Esophagus muscularis mucosa (tissue), 4 donors: Measurements from ENCODE around the gene UBAP2L. TPM values are rescaled to one million over a fixed set of nuclear protein-coding genes. Genes with fewer than 3 reads are reported as not detected.

Experiments used
- DNase-seq: peaks from one replicate; pipeline ENCODE4 v3.0.0-alpha.2; 2017; ENCODE audit errors: extremely low spot score
- H3K27ac ChIP-seq, 4 donors: fragments of 200-600 bp; sonication (generic); replicated peaks in 1 of 4; 1 replicate in 3 of 4; 2 replicates in 1 of 4; pipeline ENCODE4 v1.5.1; 2016 to 2019; ENCODE audit warnings: mild to moderate bottlenecking in 1 of 4
- H3K27me3 ChIP-seq, 4 donors: fragments of 200-600 bp; sonication (generic); one replicate each; pipeline versions ENCODE4 v1.5.1 to v1.6.0; 2016 to 2019
- H3K36me3 ChIP-seq, 4 donors: fragments of 200-600 bp; sonication (generic); one replicate each; pipeline ENCODE4 v1.5.1; 2016 to 2019
- H3K4me1 ChIP-seq, 4 donors: fragments of 200-600 bp; sonication (generic); one replicate each; pipeline ENCODE4 v1.5.1; 2016 to 2019
- H3K4me3 ChIP-seq, 4 donors: fragments of 200-600 bp; sonication (generic); 1 replicate in 2 of 4; 2 replicates in 2 of 4; pipeline ENCODE4 v1.5.1; 2016 to 2019; ENCODE audit warnings: mild to moderate bottlenecking in 4 of 4, moderate library complexity in 1 of 4
- H3K9me3 ChIP-seq, 4 donors: fragments of 200-600 bp; sonication (generic); 1 replicate in 3 of 4; 2 replicates in 1 of 4; pipeline ENCODE4 v1.5.1; 2016 to 2019
- EP300 ChIP-seq: sonication (generic); formaldehyde crosslinking; IDR thresholded peaks from one replicate; pipeline ENCODE4 v1.6.1; 2017; ENCODE audit warnings: antibody characterized with exemption
- POLR2A ChIP-seq: fragments of 450-650 bp; IDR thresholded peaks from one replicate; pipeline ENCODE4 v1.6.1; 2017; ENCODE audit warnings: antibody characterized with exemption, moderate library complexity, mild to moderate bottlenecking, low read depth
- POLR2AphosphoS5 ChIP-seq, 2 donors: sonication (generic); formaldehyde crosslinking; IDR thresholded peaks; one replicate each; pipeline ENCODE4 v1.6.1; 2017; ENCODE audit warnings: antibody characterized with exemption in 2 of 2
- WGBS: methylation state at CpG from one replicate; pipeline ENCODE4 v1.1.5; 2018; 5-methylcytosine and 5-hydroxymethylcytosine counted together
- intact Hi-C: fragments of 100-400 bp; cut with DNase I; formaldehyde crosslinking; loops from one replicate; pipeline ENCODE4 v1.15.1; 2023
- total RNA-seq, 4 donors: library from RNA; depleted of rRNA; stranded (reverse); fragments of >200 nt; gene quantifications; one replicate each; pipeline versions ENCODE4 v1.1.0 to v1.2.1, GENCODE V29; 2016
- TF ChIP-seq, protein P1 (sequence below), 3 experiments: fragments of 200-600 bp in 2 of 3; fragments of 450-650 bp in 1 of 3; sonication (generic) in 2 of 3; IDR thresholded peaks; one replicate each; pipeline ENCODE4 v1.5.1; 2017 to 2019; ENCODE audit warnings: antibody characterized with exemption in 3 of 3, mild to moderate bottlenecking in 2 of 3, moderate library complexity in 1 of 3

The UBAP2L gene
- total RNA-seq, 4 donors from 2014 or later: 53.6 to 79.7 (median 63.4) TPM

DNA sequence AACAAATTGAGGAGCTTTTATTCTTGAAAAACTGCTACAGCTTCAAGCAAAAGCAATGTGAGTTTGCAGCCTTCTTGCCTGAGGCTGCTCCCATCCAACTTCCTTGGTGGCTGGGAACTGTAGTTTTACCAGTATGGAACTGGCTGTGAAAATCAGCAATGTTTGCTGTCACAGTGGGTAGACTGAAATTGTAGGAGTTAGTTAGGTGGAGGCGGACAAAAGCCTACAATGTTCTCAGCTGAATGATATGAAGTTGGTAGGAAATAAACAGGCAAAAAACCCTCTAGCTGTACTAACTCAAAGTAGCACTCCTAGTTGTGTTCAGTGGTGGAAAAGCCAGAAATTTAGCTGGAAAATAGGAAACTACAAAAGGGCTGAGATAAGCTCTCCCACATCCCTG lies 70.2 kb downstream of the UBAP2L start:
- intact Hi-C loops: no loop called here
- H3K4me3 ChIP-seq: no peak overlapping the region
- H3K9me3 ChIP-seq: peaks cover 0 to 23% (median 16%) of the 10 kb centered on the region in 4 donors
- H3K36me3 ChIP-seq: no peaks in the 10 kb centered on the region
- 92% methylated on average over 1 of the region's 1 CpG for WGBS
- H3K4me1 ChIP-seq: no peaks in the 10 kb centered on the region
- no peak overlapping the region for H3K27ac ChIP-seq
- no peaks in the 10 kb centered on the region for H3K27me3 ChIP-seq
- no peak for DNase-seq
- TF ChIP-seq EP300: no peak
- TF ChIP-seq, protein P1, sequence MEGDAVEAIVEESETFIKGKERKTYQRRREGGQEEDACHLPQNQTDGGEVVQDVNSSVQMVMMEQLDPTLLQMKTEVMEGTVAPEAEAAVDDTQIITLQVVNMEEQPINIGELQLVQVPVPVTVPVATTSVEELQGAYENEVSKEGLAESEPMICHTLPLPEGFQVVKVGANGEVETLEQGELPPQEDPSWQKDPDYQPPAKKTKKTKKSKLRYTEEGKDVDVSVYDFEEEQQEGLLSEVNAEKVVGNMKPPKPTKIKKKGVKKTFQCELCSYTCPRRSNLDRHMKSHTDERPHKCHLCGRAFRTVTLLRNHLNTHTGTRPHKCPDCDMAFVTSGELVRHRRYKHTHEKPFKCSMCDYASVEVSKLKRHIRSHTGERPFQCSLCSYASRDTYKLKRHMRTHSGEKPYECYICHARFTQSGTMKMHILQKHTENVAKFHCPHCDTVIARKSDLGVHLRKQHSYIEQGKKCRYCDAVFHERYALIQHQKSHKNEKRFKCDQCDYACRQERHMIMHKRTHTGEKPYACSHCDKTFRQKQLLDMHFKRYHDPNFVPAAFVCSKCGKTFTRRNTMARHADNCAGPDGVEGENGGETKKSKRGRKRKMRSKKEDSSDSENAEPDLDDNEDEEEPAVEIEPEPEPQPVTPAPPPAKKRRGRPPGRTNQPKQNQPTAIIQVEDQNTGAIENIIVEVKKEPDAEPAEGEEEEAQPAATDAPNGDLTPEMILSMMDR (IDR thresholded peaks at IDR 0.05): no peak
- no peak for TF ChIP-seq POLR2A
- no peak for TF ChIP-seq POLR2AphosphoS5 (IDR thresholded peaks at IDR 0.05)

DNA sequence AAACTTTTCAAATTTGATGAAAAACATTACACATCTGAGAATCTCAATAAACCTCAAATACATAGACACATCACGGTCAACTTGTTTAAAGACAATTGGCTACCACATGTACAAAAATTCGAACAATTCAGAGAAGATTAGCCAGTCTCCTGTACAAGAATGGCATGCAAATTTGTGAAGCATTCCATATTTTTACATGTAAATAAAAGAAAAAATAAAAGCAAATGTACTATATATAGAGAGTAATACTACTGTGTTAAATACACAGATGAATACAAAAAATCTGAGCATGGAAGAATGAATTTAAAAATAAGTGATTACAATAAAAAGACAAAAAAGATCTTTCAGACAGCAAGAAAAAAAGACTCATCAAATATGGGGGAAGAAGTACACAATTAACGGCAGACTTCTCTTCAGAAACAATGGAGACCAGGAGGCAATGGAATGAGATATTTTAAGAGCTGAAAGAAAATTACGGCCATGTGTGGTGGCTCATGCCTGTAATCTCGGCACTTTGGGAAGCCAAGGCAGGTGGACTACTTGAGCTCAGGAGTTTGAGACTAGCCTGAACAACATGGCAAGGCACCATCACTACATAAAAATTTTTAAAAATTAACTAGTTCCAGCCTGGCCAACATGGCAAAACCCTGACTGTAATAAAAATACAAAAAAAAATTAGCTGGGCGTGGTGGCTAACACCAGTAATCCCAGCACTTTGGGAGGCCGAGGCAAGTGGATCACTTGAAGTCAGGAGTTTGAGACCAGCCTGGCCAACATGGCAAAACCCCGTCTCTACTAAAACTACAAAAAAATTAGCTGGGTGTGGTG lies 74.9 kb downstream of the UBAP2L start:
- H3K9me3 ChIP-seq: peaks cover 0 to 35% (median 22%) of the 10 kb centered on the region in 4 donors
- 78% methylated on average over 8 of the region's 8 CpGs for WGBS
- H3K27me3 ChIP-seq: no peaks in the 10 kb centered on the region
- TF ChIP-seq EP300 (no peak), POLR2A (no peak), POLR2AphosphoS5 (IDR thresholded peaks at IDR 0.05) (no peak)
- TF ChIP-seq, protein P1 (IDR thresholded peaks at IDR 0.05): no peak
- no peaks in the 10 kb centered on the region for H3K4me1 ChIP-seq
- intact Hi-C loops: no loop called here
- no peak for DNase-seq
- no peak overlapping the region for H3K27ac ChIP-seq
- H3K4me3 ChIP-seq: no peak overlapping the region
- no peaks in the 10 kb centered on the region for H3K36me3 ChIP-seq

DNA sequence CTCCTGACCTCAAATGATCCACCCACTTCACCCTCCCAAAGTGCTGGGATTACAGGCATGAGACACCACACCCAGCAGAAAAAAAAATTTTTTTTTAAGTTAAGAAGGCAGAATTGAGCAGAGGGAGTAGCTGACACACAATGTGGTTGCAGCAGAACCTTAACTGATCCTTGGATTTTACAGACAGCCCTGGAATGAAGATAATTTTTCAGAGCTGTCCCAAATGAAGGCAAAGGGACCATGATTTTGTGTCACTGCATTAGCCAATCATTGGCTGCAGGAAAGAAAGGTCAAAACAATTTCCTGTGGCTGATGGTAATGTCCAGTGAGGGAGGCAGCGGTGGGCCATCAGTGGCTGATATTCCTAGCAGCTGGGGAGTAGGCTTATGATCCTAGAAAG lies 80.8 kb downstream of the UBAP2L start:
- Histone ChIP-seq H3K36me3 (no peaks in the 10 kb centered on the region), H3K9me3 (peaks cover 0 to 5% (median under 1%) of the 10 kb centered on the region in 4 donors), H3K27ac (no peak overlapping the region), H3K4me3 (no peak overlapping the region), H3K27me3 (no peaks in the 10 kb centered on the region), H3K4me1 (no peaks in the 10 kb centered on the region)
- TF ChIP-seq EP300: no peak
- TF ChIP-seq POLR2A: no peak
- TF ChIP-seq POLR2AphosphoS5 (IDR thresholded peaks at IDR 0.05): no peak
- TF ChIP-seq, protein P1 (IDR thresholded peaks at IDR 0.05): no peak
- no peak for DNase-seq
- intact Hi-C loops: no loop called here
- 80% methylated on average over 1 of the region's 1 CpG for WGBS

DNA sequence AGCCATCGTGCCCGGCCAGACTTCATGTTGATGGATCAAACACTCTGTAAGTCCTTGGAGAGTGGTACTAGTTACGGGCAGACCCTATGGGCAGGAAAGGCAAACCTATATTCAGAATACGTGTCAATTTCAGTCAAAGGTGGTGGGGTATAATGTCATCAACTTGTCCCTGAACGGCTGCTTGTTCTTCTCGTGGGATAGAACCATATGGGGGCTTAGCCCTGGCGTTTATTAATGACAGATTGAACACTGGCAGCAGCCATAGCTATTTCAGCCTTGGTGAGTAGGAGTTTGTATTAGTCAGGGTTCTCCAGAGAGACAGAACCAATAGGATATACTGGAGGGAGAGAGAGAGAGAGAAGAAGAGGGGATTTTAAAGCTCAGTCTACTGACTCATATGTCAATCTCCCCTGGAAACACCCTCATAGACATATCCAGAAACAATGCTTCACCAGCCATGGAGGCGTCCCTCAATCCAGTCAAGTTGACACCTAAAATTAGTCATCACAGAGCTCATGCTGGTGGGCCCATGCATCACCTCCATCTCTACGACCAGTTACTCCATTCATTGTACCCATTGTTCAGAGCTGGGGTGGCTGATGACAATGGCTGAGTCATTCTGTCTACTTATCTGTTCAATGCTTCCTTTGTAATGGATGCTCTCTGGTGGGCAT lies 84.0 kb downstream of the UBAP2L start:
- Histone ChIP-seq H3K4me1 (no peaks in the 10 kb centered on the region), H3K36me3 (no peaks in the 10 kb centered on the region), H3K4me3 (no peak overlapping the region), H3K27me3 (no peaks in the 10 kb centered on the region), H3K9me3 (no peaks in the 10 kb centered on the region), H3K27ac (no peak overlapping the region)
- no peak for DNase-seq
- intact Hi-C loops: no loop called here
- WGBS: 80% methylated on average over 9 of the region's 9 CpGs
- TF ChIP-seq, protein P1 (IDR thresholded peaks at IDR 0.05): no peak
- TF ChIP-seq EP300: no peak
- no peak for TF ChIP-seq POLR2A
- no peak for TF ChIP-seq POLR2AphosphoS5 (IDR thresholded peaks at IDR 0.05)
